IMR-90 (cell line): ENCODE results near the gene PHC2. TPM values are rescaled to one million over a fixed set of nuclear protein-coding genes. Genes with fewer than 3 reads are reported as not detected.

Experiments
- ATAC-seq: fragments of 200-7000 bp; cut with Tn5 transposase; 2 replicates; pipeline ENCODE4 v1.9.1; 2020; ENCODE audit warnings: low read depth, mild to moderate bottlenecking, moderate library complexity
- BruUV-seq: library from RNA; stranded (reverse); fragments of 400-500 nt; replicated peaks from 2 replicates; lab custom pipeline; 2021; lab: Mats Ljungman, UMichigan
- CTCF ChIA-PET: fragments of 300-600 bp; formaldehyde crosslinking; extraction: SDS; loops from one replicate; lab custom pipeline; 2021; ENCODE audit warnings: antibody characterized with exemption; lab: Yijun Ruan, JAX
- POLR2A ChIA-PET: fragments of 300-600 bp; sonication (Branson Sonifier 250); formaldehyde crosslinking; loops from one replicate; lab custom pipeline; 2022; ENCODE audit warnings: antibody characterized with exemption; ENCODE audit not compliant: unreplicated experiment; lab: Charles Lee
- DNase-seq: peaks from one replicate; pipeline ENCODE4 v3.0.0; 2013
- H2AFZ ChIP-seq: replicated peaks from 2 replicates; pipeline ENCODE3; 2013; ENCODE audit warnings: low read length, mild to moderate bottlenecking; ENCODE audit not compliant: poor library complexity
- H2AK5ac ChIP-seq: 2 replicates; pipeline ENCODE4 v1.6.1; 2013; ENCODE audit warnings: low read depth, low read length, inconsistent platforms
- H2AK9ac ChIP-seq: replicated peaks from 2 replicates; pipeline ENCODE3; 2013; ENCODE audit warnings: mild to moderate bottlenecking, low read depth, low read length, moderate library complexity; ENCODE audit not compliant: poor library complexity
- H2BK120ac ChIP-seq: 2 replicates; pipeline ENCODE4 v1.6.1; 2013; ENCODE audit warnings: low read depth, low read length, inconsistent platforms
- H2BK15ac ChIP-seq: 3 replicates; pipeline ENCODE4 v1.6.1; 2013; ENCODE audit warnings: low read depth, low read length, inconsistent platforms
- H2BK20ac ChIP-seq: 2 replicates; pipeline ENCODE4 v1.6.1; 2013; ENCODE audit warnings: low read depth, mild to moderate bottlenecking, inconsistent platforms, low read length, moderate library complexity
- H2BK5ac ChIP-seq: 2 replicates; pipeline ENCODE4 v1.6.1; 2013; ENCODE audit warnings: mild to moderate bottlenecking, low read depth, low read length, inconsistent platforms; ENCODE audit not compliant: poor library complexity, severe bottlenecking
- H3K14ac ChIP-seq: replicated peaks from 2 replicates; pipeline ENCODE4 v1.6.1; 2013; ENCODE audit warnings: low read depth, low read length, inconsistent platforms
- H3K18ac ChIP-seq: 2 replicates; pipeline ENCODE4 v1.6.1; 2013; ENCODE audit warnings: low read depth, low read length, control low read depth
- H3K23ac ChIP-seq: 2 replicates; pipeline ENCODE4 v1.6.1; 2013; ENCODE audit warnings: low read depth, low read length, inconsistent platforms
- H3K27ac ChIP-seq: 2 replicates; pipeline ENCODE4 v1.5.1; 2013; ENCODE audit warnings: mild to moderate bottlenecking, control low read depth, low read length; ENCODE audit not compliant: insufficient read depth
- H3K27me3 ChIP-seq: 2 replicates; pipeline ENCODE4 v1.6.1; 2013; ENCODE audit warnings: low read length; ENCODE audit not compliant: control insufficient read depth, insufficient read depth
- H3K36me3 ChIP-seq: 2 replicates; pipeline ENCODE4 v1.6.1; 2013; ENCODE audit warnings: low read length, mixed read lengths; ENCODE audit not compliant: control insufficient read depth, insufficient read depth
- H3K4ac ChIP-seq: 2 replicates; pipeline ENCODE4 v1.6.1; 2013; ENCODE audit warnings: low read depth, low read length, inconsistent platforms
- H3K4me1 ChIP-seq: 2 replicates; pipeline ENCODE4 v1.6.1; 2013; ENCODE audit warnings: low read length, mixed read lengths; ENCODE audit not compliant: control insufficient read depth, insufficient read depth
- H3K4me2 ChIP-seq: 2 replicates; pipeline ENCODE4 v1.6.1; 2013; ENCODE audit warnings: low read depth, mild to moderate bottlenecking, control low read depth, low read length, moderate library complexity
- H3K4me3 ChIP-seq: 2 replicates; pipeline ENCODE4 v1.5.1; 2013; ENCODE audit warnings: low read depth, mild to moderate bottlenecking, control low read depth, low read length, moderate library complexity; ENCODE audit not compliant: insufficient read depth
- H3K56ac ChIP-seq: 2 replicates; pipeline ENCODE4 v1.6.1; 2013; ENCODE audit warnings: low read length, inconsistent platforms; ENCODE audit not compliant: insufficient read depth; ENCODE audit errors: extremely low read depth
- H3K79me1 ChIP-seq, 2 experiments: 2 replicates each; pipeline ENCODE4 v1.6.1; 2013; ENCODE audit warnings: low read length in 2 of 2, inconsistent platforms in 1 of 2, low read depth in 1 of 2
- H3K9ac ChIP-seq: 2 replicates; pipeline ENCODE4 v1.6.1; 2013; ENCODE audit warnings: low read depth, low read length, control low read depth
- H3K9me1 ChIP-seq: 2 replicates; pipeline ENCODE4 v1.6.1; 2013; ENCODE audit warnings: low read length, inconsistent platforms; ENCODE audit not compliant: insufficient read depth
- H3K9me3 ChIP-seq: 2 replicates; pipeline ENCODE4 v1.6.1; 2013; ENCODE audit warnings: low read length; ENCODE audit not compliant: control insufficient read depth, insufficient read depth
- H4K20me1 ChIP-seq: 2 replicates; pipeline ENCODE4 v1.6.1; 2013; ENCODE audit warnings: low read length, inconsistent platforms; ENCODE audit not compliant: insufficient read depth
- H4K5ac ChIP-seq: 2 replicates; pipeline ENCODE4 v1.6.1; 2013; ENCODE audit warnings: mild to moderate bottlenecking, low read depth, low read length, control low read depth
- H4K8ac ChIP-seq, 2 experiments: 2 replicates each; pipeline ENCODE4 v1.6.1; 2013; ENCODE audit warnings: low read depth in 2 of 2, low read length in 2 of 2, control low read depth in 1 of 2, inconsistent platforms in 1 of 2
- H4K91ac ChIP-seq: 2 replicates; pipeline ENCODE4 v1.6.1; 2013; ENCODE audit warnings: low read depth, low read length, inconsistent platforms; ENCODE audit not compliant: insufficient read depth
- MAFK ChIP-seq: IDR thresholded peaks from 2 replicates; pipeline ENCODE4 v1.6.1; 2012; ENCODE audit warnings: low read depth, low read length, improper control_type of control experiment
- MAZ ChIP-seq: IDR thresholded peaks from 2 replicates; pipeline ENCODE4 v1.6.1; 2012; ENCODE audit warnings: low read depth, mild to moderate bottlenecking, low read length, improper control_type of control experiment, moderate library complexity, borderline replicate concordance
- POLR2A ChIP-seq: IDR thresholded peaks from 2 replicates; pipeline ENCODE4 v1.6.1; 2012; ENCODE audit warnings: mild to moderate bottlenecking, low read depth, low read length
- RAD21 ChIP-seq: IDR thresholded peaks from 2 replicates; pipeline ENCODE4 v1.6.1; 2012; ENCODE audit warnings: low read length, improper control_type of control experiment
- RFX5 ChIP-seq: IDR thresholded peaks from 2 replicates; pipeline ENCODE4 v1.8.0; 2012; ENCODE audit warnings: low read depth, mild to moderate bottlenecking, low read length, moderate library complexity
- WGBS, 2 experiments: methylation state at CpG; one replicate each; pipeline versions ENCODE4 v1.1.5 to v1.1.7; 2013; ENCODE audit warnings: missing lambda C conversion rate in 2 of 2; ENCODE audit not compliant: insufficient read length in 1 of 2; ENCODE audit errors: extremely low coverage in 2 of 2; 5-methylcytosine and 5-hydroxymethylcytosine counted together
- dilution Hi-C: fragments of 300-500 bp; cut with HindIII; formaldehyde crosslinking; loops from one replicate; pipeline ENCODE4 v1.14.3; 2018; ENCODE audit warnings: low sequenced_read_pairs; ENCODE audit not compliant: unreplicated experiment
- in situ Hi-C: fragments of 300-500 bp; cut with MboI; formaldehyde crosslinking; loops from 3 replicates; pipeline ENCODE4 v1.14.3; 2019; ENCODE audit warnings: low sequenced_read_pairs, inconsistent platforms, mixed read lengths
- intact Hi-C: fragments of 100-400 bp; cut with micrococcal nuclease; formaldehyde crosslinking; loops from 2 replicates; pipeline ENCODE4 v1.10.0; 2022
- polyA plus RNA-seq, 3 experiments: library from polyadenylated mRNA; depleted of rRNA; stranded (reverse); fragments of >200 nt; gene quantifications; 2 replicates each; pipeline ENCODE4 v1.2.3, GENCODE V29; 2012; ENCODE audit warnings: low replicate concordance in 1 of 3
- total RNA-seq: library from RNA; depleted of rRNA; stranded (reverse); fragments of >200 nt; gene quantifications from 2 replicates; pipeline ENCODE4 v1.2.3, GENCODE V29; 2012
- TF ChIP-seq, protein P1 (sequence below): fragments of 150-350 bp; IDR thresholded peaks from 2 replicates; pipeline ENCODE4 v1.6.1; 2016; ENCODE audit warnings: low read depth, mild to moderate bottlenecking, low read length, moderate library complexity, borderline replicate concordance

Gene PHC2
- total and polyA plus RNA-seq, 2 of the 4 experiments (the other 2 are of a cell fraction): 46.4 to 98.1 TPM

DNA sequence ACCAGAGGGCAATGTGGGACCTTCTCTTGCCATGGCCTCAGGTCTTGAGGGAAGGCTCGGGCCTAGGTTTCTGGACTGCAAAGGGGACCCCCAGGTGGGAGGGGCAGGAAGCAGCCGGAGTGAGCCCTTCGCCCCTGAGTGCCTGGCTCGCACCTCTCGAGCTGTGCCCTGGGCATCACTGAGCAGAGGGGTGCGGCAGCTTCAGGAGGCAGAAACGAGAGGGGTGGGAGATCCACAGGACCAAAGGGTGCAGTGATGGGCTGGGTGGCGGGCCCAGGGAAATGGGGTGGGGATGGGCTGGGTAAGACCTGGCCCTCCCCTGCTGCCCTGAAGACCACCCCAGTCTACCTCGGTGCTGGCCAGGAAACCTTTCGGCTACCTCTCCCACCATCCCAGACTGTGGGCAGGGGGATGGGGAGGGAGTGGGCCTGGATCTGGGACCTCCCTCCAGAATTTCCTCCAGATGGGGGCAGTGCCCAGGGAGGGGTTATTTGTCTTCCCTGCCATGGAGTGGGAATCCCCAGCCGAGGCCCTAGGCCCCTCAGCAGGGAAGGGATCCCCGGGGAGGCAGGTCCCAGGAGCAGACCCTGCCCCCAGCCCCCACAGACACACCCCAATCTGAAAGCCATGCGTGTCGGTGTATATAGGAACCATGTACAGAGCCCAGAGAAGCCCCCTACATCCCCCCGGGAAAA lies 131.3 kb downstream of the PHC2 start:
- Histone ChIP-seq H3K9me1 (peaks cover 3% of the 10 kb centered on the region), H4K5ac (no peak overlapping the region), H3K79me1 (peaks cover 0 to 19% of the 10 kb centered on the region in 2 experiments; a peak in 1 of 4 replicates), H3K23ac (no peak overlapping the region), H3K9ac (no peak overlapping the region), H2BK120ac (no peak overlapping the region), H3K36me3 (peaks cover 20% of the 10 kb centered on the region), H3K9me3 (no peaks in the 10 kb centered on the region), H3K18ac (no peak overlapping the region), H2BK20ac (no peak overlapping the region), H3K4me3 (no peak overlapping the region), H4K91ac (no peak overlapping the region), H3K27ac (no peak overlapping the region), H4K8ac (no peak overlapping the region), H3K4ac (no peak overlapping the region), H2BK15ac (no peak overlapping the region), H3K4me1 (peaks cover 10% of the 10 kb centered on the region), H2AFZ (no peak overlapping the region), H3K14ac (no peak overlapping the region), H2BK5ac (no peak overlapping the region), H3K27me3 (no peaks in the 10 kb centered on the region), H3K4me2 (no peak overlapping the region), H4K20me1 (peaks cover 10% of the 10 kb centered on the region; the same call in 1 of the 2 replicates), H3K56ac (no peak overlapping the region), H2AK9ac (no peak overlapping the region), H2AK5ac (no peak overlapping the region)
- POLR2A ChIA-PET: no interaction called here
- CTCF ChIA-PET: no interaction called here
- DNase-seq: no peak
- TF ChIP-seq RFX5 (no peak), MAZ (no peak), RAD21 (no peak), POLR2A (no peak), MAFK (no peak)
- TF ChIP-seq, protein P1, sequence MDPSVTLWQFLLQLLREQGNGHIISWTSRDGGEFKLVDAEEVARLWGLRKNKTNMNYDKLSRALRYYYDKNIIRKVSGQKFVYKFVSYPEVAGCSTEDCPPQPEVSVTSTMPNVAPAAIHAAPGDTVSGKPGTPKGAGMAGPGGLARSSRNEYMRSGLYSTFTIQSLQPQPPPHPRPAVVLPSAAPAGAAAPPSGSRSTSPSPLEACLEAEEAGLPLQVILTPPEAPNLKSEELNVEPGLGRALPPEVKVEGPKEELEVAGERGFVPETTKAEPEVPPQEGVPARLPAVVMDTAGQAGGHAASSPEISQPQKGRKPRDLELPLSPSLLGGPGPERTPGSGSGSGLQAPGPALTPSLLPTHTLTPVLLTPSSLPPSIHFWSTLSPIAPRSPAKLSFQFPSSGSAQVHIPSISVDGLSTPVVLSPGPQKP: no peak
- intact Hi-C loops (loop anchor here (5.0 kb wide), 2 partner anchors 48 to 82 kb away; no protein-coding TSS in a partner anchor), dilution Hi-C loops (no loop called here), in situ Hi-C loops (loop anchor here (5.0 to 10.0 kb wide), 3 partner anchors 68 to 315 kb away; no protein-coding TSS in a partner anchor)
- ATAC-seq: no peak
- WGBS, 2 experiments: no CpG with 5 or more reads among the region's 15 CpGs
- no TSS peak for BruUV-seq
